Stimulated activated CD4-positive, alpha-beta T cell treated with anti-CD3 and anti-CD28 coated beads, Interleukin-1b, Interleukin-23, amount 100 ng/mL, for 4 hours (primary cell): ENCODE measurements around the gene RPL29.
A peak's percentile ranks its signal among the peaks of the same experiment; 100 is the strongest.

Experiments
- DNase-seq, 2 donors: peaks; one replicate each; pipeline ENCODE4 v3.0.0-alpha.2; 2020; ENCODE audit warnings: low read depth in 2 of 2

Gene RPL29

DNA sequence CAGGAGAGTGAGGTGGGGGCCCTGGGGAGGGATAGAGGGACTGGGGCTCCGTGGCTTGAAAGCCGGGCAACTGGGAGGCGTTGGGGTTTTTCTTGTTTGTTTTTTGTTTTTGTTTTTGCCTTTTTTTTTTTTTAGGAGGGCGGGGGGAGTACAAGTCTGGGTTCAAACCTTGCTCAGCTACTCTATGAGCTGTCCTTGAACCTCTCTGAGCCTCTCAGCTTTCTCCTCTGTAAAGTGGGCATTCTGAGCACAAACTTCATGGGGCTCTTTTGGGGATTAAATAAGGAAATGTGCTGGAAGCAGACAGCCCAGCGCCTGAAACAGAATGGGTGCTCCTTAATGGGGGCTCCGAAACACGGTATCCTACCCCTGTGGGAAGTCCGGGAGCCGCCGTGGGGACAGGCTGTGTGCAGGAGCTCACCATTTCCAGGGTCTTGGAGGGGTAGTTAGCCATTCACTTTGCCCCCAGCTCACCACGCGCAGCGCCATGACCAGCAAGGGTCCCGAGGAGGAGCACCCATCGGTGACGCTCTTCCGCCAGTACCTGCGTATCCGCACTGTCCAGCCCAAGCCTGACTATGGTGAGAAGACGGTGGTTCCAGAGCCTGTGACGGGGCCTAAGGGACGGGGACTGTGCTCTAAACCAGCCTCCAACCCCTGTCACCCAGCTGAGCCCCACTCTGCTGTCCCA lies 12.0 kb downstream of the RPL29 start:
- no peak for DNase-seq

DNA sequence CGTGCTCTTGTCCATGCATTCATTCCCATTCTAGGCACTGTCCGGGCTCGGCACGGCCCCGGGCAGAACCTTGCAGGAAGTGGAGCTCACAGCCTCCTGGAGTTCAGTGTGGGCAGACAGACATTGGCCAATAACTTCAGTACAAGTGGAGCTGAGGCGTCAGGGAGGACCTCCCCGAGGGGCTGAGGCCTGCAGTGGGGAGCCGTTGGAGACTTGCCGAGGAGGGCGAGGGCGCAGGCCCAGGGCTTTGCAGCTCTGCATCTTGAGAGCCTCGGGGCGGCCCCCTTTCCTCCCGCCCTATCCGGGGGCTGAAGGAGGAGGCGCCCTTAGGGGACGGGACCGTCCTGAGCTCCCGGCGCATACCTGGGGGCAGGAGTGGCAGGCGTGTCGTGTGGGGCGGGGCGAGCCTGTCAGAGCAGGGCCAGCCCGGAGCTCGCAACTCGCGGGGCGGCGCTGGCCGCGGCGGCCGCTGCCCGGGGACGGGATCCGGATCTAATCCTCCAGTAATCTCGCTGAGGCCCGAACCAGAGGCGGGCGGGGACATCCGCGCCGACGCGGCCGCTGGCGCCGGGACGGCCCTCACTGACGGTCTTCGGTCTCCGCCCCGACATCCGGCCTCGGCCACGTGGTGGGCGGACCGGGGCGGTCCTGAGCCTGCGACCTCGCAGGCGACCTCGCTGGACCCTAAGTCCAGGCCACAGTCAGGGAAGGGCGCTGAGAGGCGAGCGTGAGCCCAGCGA lies 12.7 kb downstream of the RPL29 start, which contains the start of gene ACY1:
Gene ACY1, plus strand, starts transcription at position 698 of the 740 bp plus-strand sequence. CDS start 530 bp downstream, outside the sequence.
- peak; percentile 41 to 73 for DNase-seq

DNA sequence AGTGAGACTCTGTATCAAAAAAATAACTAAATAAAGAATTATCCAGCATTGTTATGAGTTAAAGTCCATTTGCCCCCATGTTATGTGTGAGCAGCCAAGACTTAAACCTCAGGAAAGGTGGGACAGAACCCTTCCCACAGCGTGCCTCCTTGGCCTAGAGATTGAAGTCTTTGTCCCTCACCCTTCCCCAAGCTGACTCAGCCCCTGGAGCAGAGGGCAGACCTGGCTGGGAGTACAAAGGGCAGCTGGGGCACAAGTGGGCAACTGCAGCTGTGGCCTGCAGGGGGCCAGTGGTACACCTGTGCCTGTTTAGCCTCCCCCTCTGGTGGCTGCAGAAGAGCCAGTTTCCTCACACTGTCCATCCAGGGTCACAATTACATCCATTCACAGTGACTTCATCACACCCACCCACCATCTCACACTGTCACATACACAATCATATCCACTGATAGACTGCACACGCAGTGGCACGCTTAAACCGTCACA lies 13.3 kb downstream of the RPL29 start:
- DNase-seq = no peak

DNA sequence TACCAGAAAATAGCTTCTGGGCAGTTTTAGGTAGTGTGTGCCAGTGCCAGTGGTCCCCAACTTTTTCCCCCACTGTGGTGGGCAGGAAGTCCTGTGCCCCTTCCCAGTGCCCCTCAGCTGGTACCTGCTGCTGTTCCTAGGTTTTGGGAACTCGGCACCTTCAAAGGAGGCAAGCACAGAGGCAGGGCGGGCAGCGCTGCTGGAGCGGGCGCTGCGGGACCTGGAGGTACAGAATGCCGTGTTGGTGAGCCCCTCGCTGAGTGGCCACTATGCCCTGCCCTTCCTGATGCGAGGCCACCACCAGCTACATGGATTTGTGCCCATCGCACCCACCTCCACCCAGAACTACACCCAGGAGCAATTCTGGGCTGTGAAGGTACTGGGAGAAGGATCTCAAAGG lies 15.4 kb downstream of the RPL29 start:
- no peak for DNase-seq

DNA sequence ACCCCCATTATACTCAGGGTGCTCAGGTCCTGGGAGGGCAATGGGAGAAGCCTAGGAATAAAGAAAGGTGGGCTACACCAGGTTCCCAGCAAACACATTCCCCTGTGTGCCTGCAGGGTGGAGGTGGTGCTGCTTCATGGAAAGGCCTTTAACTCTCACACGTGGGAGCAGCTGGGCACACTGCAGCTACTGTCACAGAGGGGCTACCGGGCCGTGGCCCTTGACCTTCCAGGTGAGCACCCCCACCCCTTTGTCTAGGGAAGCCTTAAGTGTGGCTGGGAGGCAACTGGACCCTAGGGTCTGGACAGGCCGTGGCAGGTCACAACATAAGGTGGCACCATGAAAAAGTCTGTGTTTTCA lies 17.6 kb downstream of the RPL29 start:
- DNase-seq = no peak

DNA sequence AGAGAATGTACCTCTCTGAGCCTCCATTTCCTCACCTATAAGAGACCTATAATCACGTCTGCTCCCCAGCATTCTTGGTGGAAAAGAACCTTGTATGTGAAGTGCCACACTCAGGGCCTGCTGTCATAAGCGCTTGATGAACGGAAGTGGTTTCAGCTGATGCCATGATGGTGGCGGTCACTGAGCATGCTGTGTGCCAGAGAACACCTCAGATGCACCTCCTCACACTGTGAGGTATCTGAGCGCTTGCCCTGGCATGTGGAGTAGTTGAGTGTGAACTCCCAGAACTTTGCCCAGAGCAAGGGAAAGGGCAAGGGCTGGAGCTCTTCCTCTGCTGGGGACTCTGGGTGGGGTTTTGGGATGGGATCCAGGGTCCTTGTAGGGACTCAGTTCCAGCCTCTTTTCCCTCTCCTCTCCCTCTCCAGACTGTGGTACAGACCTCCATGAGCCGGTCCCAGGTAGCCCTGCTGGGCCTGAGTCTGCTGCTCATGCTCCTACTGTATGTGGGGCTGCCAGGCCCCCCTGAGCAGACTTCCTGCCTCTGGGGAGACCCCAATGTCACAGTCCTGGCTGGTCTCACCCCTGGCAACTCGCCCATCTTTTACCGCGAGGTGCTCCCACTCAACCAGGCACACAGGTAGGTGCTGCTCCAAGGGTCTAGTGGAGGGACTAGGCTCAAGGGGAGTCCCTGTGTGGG lies 18.1 kb downstream of the RPL29 start:
- DNase-seq = no peak

DNA sequence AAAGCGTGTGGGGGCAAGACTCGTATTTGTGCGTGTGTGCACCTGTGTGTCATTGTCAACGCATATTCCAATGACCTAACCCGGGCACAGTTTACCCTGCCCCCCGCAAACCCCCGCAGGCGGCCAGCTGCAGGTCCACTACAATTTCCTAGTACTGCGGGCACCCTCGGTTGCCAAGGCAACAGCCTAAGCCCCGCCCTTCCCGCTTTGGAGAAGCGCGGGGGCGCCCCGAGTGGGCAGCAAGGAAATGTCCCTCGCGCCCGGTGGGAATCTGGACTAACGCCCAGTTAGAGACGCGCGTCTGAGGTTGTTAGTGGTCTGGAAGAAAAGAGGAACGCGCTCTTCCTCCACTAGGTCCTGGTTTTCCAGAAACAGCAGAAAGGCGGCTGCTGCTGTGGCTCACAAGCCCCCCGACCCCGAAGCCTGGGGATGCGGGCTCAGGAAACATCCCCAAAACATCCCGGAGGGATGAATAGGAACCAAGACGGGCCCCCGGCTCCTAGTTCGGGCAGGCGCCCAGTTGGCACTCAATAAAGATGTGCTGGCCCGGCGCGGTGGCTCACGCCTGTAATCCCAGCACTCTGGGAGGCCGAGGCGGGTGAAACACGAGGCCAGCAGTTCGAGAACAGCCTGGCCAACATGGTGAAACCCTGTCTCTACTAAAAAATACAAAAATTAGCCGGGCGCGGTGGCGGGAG lies 19.7 kb downstream of the RPL29 start:
- DNase-seq = no peak

DNA sequence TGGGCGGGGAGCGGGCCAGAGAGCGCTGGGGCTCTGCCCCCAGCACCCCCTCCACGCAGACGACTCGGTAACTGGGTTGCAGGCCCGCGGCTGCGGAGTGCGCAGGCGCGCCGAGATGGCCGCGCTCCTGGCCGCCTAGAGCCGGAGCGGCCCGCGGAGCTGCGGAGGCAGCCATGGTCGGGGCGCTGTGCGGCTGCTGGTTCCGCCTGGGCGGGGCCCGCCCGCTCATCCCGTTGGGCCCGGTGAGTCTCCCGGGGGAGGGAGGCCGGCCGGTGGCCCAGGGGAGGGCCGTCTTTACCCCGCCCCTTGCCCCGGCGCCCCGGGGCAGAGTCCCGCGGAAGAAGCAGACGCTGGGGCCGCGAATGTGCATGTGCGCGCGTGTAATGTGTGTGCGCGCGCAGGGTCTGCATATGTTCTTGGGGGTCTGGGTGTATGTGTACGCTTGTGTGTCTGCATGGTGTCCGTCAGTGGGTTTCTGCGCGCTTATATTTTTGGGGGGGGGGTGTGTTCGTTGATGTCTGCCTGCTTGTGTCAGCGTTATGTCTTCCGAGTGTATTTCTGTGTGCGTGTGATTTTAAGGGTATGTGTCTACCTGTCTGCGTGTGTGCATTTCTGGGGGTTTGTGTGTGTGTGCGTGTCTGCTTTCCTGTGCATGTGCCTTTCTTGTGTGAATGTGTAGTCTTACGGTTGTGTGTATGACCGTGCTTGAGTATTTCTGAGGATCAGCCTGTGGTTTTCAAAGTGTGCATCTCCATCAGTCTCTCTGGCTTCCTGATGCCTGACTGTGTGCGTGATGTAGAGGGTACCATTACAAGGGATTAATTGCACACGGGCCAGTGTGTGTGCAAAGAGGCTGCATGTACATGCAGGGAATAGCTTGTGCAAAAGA lies 20.5 kb downstream of the RPL29 start, which contains the start of gene ABHD14A:
Gene ABHD14A, plus strand, starts transcription at position 102 of the 889 bp plus-strand sequence. Its CDS starts 72 bp downstream, at position 174.
- peak in 1 of 2 donors; percentile 64 for DNase-seq

DNA sequence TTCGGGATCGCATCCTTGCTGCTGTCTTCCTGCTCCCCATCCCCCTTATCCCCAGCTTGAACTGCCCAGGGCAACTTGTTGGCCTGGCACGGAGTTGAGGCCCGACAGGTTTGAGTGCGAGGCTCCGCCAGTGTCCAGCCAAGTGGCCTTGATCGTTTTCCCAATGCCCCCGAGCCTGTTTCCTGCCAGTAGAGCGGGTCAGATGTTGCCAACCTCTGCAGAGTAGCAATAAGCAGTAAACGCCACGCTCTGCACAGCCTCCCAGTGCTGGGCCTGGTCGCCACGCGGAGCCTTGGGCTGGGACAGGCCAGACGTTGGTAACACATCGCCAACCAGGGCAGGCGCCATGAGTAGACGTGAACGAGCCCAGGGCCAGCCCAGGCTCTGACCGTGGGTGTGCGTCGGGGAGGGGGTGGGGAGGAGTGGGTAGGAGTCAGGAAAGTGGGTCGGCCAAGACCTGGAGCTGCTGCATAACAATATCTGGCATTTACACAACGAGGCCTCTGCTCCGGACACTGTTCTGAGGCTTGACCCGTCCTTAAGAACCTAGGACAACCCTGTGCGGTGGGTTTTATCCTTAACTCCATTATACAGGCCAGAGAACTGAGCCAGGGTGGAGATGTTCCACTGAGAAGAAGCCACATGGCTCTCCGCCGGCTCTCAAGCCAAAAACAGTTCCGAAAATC lies 21.3 kb downstream of the RPL29 start:
- no peak for DNase-seq

DNA sequence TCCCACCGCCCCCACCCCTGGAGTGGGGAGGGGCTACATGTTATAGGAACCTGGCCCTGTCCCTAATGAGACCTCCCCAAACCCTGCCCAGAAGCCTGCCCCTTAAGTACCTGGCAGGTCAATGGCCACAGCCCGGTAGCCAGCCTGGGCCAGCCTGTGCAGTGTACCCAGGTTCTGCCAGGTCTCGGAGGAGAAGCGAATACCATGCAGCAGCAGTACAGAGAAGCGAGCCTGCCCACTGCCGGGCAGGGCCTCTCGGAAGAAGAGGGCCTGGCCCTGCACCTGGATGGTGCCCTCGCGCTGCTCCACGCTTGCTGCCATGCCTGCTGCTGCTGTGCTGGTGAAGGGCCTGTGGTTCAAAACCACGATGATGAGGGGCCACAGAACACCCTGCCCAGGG lies 24.3 kb downstream of the RPL29 start:
- DNase-seq = no peak

DNA sequence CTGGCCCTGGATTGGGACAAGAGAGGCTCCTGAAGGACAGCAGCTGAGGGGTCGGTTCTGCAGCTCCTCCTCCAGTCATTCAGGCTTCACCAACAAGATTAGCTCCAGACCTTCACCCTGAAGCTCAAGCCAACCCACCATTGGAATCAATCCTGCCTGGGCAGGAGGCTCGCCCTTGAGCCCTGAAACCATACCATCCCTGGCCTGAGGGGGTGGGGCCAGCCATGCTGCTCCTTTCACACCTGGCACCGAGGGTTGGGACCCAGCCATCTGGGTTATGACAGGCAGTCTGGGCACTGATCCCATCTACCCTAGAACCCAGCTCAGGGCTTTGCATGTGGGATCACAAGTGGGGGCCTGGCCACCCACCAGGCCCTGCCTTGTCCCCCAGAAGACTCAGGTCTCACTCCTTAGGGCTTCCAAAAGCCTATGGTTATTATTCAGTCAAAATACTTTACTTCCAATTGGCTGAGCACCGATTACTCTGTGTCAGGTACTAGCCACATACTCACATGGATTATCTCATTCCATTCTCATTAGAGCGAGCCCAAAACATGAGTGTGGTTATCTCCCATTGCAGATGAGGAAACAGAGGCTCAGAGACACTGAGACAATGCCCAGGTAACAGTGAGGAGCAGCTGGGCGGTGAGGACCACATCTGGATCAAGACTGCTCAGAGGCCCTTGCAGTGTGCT lies 24.9 kb downstream of the RPL29 start:
- DNase-seq = no peak

DNA sequence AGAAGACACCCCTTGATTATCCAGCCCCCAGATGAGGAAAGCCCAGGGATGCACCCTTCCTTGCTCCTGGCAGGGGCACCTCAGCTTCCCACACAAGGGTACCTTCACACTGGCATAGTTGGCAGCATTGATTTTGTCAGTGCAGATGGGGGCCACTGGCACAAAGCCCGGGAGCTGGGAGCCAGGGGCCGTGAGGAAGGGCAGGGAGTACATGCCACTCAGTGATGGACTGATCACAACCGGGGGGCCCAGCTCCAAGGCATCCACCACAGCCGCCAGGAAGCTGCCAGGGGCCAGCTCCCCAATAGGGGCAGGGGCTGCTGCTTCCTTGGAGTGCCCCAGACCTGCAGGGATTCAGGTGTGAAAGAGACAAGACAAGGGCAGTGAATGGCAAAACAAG lies 25.9 kb downstream of the RPL29 start:
- DNase-seq = no peak

DNA sequence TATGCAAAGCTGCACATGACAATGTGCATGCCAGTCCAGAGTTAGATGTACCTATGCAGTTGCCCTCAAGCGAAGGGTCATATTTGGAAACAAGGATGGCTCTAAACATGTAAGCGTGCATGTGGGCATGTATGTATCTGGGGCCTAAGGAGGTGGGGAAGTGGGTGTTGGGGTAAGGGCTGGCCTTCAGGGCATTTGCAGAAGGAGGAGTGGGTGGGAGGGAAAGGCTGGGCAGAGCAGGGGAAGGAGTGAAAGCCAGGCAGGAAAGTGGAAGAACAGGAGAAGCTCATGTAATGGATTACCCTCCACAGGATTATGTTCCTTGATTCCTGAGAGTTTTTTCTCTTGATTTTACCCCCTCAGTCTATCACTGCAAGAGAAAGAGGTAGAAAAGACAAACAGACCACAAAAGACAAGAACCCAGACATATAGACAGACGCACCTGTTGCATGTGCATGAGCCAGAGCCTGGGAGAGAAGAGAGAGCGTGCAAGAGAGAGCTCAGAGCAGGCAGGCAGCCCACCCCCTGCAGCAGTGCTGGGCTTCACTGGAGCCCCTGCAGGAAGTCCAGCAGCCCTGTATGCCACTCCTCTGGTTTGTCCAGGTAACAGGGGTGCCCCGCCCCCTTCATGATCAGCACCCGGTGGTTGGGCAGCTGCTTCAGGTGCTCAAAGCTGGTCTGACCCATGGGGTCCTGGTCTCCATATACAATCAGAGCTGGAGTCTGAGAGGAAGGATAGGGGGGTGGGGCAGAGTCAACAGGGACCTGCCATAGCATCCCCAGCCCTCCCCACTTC lies 26.6 kb downstream of the RPL29 start:
- no peak for DNase-seq

DNA sequence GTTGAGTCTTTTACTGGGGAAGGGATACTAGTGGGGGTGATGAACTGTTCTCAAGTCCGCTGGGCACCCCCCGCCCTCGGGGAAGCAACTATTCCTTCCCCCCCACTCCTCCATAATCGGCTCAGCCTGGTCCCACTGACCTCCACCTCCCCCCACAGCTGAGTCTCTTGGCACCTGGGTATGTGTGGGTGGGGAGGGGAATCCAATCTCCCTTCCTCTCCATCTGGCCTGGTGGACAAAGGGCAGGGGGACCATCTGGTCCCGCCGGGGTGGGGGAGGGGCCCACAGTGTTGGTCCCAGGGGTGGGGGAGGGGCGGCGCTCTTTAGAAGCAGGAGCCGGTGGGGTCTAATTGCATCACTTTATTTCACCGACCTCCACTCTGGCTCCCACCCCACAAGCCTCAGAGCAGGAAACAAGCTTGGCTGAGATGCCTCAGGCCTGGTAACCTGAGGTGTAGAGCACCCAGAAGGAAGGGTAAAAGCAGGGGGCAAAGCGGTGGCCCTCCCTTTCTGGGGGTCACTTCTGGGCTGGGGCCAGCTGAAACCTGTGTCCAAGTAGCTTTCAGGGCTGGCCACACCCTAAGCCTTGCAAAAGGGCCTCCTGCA lies 27.4 kb downstream of the RPL29 start:
- no peak for DNase-seq

DNA sequence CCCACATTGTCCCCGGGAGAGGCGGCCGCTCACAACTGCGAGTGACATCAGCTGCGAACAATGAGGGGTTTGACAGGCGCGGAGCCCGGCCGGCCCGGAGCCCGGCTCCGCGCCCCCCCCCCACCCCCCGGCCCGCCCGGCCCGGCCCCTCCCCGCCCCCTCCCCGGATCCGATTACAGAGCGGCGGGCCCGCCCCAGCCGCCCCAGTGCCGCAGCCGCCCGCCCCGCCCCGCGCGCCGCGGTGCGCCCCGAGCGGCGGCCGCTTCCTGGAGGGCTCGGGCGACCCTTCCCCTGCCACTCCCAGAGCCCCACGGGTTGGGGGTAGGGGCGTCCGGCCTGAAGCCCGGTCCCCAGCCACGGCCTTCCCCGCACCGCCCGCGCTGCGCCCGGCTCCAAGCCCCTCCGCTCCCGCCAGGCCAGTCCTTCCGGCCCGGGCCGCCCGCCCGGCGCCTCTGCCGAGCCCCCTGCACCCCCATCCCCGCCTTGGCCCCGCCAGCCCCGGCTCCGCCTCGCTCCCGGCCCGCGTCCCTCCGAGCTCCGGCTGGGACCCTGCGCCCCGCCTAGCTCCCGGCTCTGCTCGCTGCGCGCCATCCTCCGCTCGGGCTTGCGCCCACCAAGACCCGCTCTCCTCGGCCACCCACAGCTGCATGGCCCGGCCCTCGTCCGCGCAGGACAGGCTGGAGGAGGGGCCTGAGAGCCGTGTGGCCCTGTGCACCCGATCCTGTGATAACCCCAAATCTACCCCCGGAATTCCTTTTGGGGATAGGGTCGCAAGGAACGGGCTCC lies 28.1 kb downstream of the RPL29 start, which contains the start of gene PCBP4:
Gene PCBP4, minus strand, starts transcription at position 71 of the 786 bp plus-strand sequence. CDS start 6,214 bp downstream, outside the sequence.
- no peak for DNase-seq

DNA sequence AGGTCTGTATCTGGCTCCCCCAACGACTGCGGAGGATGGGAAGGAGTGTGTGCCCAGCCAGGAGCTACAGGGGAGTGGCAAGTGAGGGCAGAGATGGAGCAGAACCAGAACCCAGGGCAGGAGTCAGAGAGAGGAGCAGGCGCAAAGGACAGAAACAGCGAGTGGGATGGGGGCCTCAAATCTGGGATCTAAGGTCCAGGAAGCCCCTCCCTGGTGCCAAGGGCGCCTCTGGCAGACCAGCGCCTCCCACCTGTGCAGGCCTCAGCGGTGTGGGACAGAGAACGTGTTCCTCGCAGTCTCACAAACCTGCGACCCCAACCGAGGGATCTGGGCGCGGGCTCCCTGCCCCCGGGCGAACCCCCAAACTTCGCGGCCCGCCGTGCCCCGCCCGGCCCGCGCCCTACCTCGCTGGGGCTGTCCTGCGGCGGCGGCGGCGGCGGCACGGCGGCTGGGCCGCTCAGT lies 28.7 kb downstream of the RPL29 start:
- no peak for DNase-seq

DNA sequence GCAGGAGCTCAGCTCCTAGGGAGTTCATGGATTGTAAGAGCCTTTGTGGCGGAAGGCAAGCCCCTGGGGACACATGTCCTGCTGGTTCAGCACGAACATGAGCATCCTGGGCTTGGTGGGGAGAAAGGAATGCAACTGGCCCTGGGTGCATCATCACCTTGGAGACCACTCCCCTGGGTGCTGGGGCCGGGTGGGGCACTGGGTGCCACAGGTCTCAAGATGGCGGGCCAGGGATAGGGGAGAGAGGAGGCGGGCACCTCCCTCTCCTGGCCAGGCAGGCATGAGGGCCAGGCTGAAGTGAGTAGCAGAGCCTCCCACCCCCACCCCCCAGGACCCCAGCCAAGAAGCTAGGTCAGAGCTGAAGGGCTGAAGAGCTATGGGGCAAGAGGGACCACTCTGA lies 29.2 kb downstream of the RPL29 start:
- no peak for DNase-seq
